HK-2 (cell line): ENCODE measurements around the gene GPR83.
"Not testable (repeated sequence)": the region's sequence is repeated elsewhere in the genome, so short reads cannot be mapped to it uniquely, and the experiment has no call there.

Experiments
- DNase-seq: peaks from one replicate; pipeline ENCODE4 v3.0.0-alpha.2; 2018; ENCODE audit not compliant: unreplicated experiment

Gene GPR83

GRCh38 chr11:94370576-94370975 lies 30.6 kb downstream of the GPR83 start:
- not testable (repeated sequence) for DNase-seq

GRCh38 chr11:94350850-94351563 lies 50.2 kb downstream of the GPR83 start:
- not testable (repeated sequence) for DNase-seq

- DNase-seq = not testable (repeated sequence)
Measured at GRCh38 chr11:94346311-94346710, 54.9 kb downstream of the GPR83 start.

GRCh38 chr11:94343495-94343894 lies 57.7 kb downstream of the GPR83 start:
- DNase-seq = no peak

DNA sequence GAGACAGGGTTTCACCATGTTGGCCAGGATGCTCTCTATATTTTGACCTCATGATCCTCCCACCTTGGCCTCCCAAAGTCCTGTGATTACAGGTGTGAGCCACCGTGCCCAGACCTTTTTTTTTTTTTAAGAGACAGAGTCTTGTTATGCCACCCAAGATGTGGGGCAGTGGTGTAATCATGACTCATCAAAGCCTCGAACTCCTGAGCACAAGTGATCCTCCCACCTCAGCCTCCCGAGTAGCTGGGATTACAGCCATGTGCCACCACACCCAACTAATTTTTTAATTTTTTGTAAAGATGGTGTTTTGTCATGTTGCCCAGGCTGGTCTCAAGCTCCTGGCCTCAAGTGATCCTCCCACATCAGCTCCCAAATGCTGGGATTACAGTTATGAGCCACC lies 59.0 kb downstream of the GPR83 start:
- DNase-seq = no peak

GRCh38 chr11:94338651-94339050 lies 62.6 kb downstream of the GPR83 start:
- DNase-seq = no peak

DNA sequence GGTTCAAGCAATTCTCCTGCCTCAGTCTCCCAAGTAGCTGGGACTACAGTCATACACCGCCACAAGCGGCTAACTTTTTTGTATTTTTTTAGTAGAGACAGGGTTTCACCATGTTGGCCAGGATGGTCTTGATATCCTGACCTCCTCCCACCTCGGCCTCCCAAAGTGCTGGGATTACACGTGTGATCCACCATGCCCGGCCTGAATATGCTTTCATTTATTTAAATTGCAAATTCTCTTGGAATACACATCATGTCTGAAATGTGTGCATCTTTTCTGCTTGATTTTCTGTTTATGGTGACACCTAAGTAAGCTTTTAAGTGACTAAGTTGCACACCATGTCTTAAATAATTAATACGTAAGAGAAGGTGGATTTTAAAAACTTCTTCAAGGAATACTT lies 65.2 kb downstream of the GPR83 start:
- DNase-seq = no peak

DNA sequence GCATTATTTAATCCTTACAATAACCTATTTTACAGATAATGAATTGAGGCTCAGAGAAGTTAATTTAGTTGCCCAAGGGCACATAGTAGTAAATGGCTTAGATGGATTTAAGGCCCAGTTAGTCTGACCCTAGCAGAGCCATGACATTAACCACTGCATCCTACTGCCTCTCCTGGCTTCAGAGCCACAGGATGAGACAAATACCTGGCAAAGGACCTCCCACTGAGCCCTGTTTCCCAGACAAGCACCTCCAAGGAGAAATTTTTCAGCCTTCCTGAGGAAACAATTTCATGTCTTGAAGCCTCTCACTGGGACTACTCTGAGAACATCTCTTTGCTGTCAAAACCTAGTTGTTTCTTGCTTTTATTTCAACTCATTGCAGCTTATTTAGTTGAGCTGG lies 68.4 kb downstream of the GPR83 start:
- no peak for DNase-seq

- DNase-seq = no peak
Measured at GRCh38 chr11:94330789-94331188, 70.4 kb downstream of the GPR83 start.

DNA sequence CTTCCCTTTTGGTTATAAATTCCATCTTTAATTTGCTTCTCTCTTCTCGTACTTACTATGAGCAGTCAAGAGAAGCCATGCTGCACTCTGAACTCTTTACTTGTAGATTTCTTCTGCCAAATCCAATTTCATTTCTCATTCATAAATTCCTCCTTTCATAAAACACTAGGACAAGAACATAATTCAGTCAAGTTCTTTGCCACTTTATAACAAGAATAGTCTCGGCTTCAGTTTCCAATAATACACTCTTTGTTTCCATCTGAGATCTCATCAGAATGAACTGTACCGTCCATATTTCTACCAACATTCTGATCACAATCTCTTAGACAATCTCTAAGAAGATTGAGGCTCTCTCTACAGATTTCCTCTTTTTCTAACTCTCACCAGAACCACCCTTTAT lies 71.7 kb downstream of the GPR83 start:
- no peak for DNase-seq

DNA sequence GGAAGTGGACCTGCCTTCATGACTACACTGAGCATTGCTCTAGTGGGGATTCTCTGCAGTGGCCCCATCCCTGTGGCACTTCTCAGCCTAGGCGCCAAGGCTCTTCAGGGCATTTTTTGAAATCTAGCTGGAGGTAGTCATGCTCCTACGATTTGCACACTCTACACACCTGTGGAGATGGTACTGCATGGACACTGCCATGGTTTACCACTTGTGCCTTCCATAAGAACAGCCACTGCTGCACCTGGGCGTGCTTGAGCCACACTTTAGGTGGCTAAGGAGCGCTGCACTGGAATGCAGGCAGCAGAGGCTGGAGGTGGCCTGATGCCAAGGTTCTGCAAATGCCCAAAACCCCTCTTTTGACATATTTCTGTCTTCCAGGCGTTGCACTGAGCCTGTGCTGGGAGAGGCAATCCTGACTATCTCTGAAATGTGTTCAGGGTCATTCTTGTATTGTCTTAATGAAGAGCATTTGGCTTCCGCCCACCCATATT lies 72.6 kb downstream of the GPR83 start:
- no peak for DNase-seq
